ENCODE results near the gene LGALS12. TPM values are rescaled to one million over a fixed set of nuclear protein-coding genes. Genes with fewer than 3 reads are reported as not detected.
"Not testable (repeated sequence)": the region's sequence is repeated elsewhere in the genome, so short reads cannot be mapped to it uniquely, and the experiment has no call there.

Gene LGALS12
- total RNA-seq, 1 experiment from 2014 or later: not detected

DNA sequence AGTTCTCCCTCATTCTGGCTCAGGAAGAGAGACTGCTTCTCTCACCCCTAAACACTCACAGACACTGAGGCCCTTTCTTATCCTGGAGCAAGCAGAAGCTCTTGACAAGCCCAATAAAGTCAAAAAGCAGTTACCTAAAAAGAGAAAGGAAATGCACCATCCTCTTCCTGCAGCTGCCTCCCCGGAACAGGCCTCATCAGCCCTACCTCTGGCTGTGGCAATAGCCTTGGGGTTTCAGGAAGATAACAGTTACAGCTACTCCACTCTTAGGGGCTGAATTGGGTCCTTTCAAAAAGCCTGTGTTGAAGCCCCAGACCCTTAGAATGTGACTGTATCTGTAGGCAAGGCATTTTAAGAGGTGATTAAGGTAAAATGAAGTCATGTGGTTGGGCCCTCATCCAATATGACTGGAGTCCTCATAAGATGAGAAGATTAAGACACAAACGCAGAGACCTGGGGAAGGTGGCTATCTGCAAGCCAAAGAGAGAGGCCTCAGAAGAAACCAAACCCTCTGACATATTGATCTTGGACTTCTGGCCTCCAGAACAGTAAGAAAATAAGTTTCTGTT, 3.5 kb upstream of the LGALS12 start:
- no peak for DNase-seq (ENCODE audit: low read depth)
- in situ Hi-C loops (cut with HindIII; ENCODE audit: low pct_unique_long_range_greater_than_20kb, low sequenced_read_pairs): no loop called here

DNA sequence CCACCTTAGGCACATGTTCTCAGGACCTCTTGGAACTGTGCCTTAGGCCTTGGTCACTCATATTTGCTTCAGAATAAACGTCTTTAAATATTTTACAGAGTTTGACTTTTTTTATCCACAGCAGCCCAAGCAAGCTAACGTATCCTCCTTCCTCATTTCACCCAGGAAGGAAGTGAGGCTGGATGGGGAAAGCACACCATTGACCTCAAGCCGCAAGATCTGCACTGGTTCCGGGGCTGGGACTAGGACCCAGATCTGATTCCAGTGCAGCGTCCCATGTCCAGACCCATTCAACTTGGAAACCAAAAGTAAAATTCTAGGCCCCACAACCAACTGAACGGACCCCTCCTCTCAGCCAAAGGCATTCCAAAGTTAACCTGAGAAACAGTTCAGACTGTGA, 2.4 kb upstream of the LGALS12 start:
- no peak for DNase-seq (ENCODE audit: low read depth)
- in situ Hi-C loops (cut with HindIII; ENCODE audit: low pct_unique_long_range_greater_than_20kb, low sequenced_read_pairs): no loop called here

DNA sequence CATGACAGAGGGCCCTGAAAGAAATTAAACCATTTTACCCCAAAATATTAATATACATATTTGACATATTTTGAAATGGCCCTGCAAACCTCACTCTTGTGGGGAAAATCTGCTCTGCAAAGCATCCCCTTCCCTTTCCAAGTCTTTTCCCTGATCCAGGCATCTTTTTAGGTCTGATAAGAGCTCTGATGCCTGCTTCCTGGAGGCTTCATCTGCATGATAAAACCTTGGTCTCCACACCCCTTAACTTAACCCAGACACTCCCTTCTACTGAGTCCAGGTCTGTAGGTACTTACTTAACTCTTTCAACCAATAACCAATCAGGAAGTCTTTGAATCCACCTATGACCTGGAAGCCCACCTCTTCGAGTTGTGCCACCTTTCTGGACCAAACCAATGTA, 1.8 kb upstream of the LGALS12 start:
- no peak for DNase-seq (ENCODE audit: low read depth)
- in situ Hi-C loops (cut with HindIII; ENCODE audit: low pct_unique_long_range_greater_than_20kb, low sequenced_read_pairs): no loop called here

DNA sequence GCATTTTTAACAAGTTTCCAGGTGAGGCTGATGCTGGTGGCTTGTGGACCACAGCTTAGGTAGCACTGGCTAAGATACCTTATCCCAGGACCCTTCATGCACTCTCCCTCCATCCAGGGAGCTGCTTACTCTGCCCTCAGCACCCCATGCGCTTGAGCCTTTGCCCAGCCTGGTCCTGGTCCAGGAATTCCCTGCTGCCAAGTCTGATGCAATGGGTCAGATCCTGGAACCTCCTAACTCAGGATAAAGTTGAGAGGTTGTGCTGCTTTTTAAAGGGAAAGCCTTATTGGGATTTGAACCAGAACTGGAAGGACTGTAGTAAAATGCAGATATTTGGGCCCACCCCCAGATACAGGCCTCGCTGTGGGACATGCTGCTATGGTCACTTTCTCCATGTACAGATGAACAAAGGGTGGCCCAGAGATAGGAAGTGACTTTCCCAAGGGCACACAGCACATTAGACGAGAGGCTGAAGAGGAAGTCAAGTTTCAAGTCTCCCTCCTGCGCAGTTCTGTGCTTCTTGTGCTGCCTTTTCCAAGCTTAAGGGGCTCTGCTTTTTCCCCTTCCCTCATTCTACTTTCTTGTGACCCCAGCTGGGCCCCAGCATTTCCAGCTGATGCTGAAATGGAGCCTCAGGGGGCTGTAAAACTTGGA, 824 bp upstream of the LGALS12 start:
- in situ Hi-C loops (cut with HindIII; ENCODE audit: low pct_unique_long_range_greater_than_20kb, low sequenced_read_pairs): no loop called here
- no peak for DNase-seq (ENCODE audit: low read depth)

DNA sequence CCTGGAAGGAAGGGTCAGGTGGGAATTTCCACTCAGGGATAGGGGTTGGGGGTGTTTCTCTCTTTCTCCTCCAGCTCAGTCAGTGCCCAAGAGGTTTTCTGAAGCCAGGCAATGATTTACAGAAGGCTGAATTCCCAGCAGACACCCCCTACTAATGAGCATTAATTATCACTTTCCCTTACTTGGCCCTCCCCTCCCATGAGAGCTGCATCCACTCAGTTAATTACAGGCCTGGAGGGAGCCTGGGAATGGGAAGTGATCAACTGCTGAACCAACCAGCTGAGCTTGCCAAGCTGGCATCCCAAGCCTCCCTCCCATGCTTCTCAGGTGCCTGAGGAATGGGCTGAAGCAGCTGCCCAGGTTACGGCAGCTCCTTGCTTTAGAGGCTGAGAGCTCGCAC, 992 bp downstream of the LGALS12 start:
- in situ Hi-C loops (cut with HindIII; ENCODE audit: low pct_unique_long_range_greater_than_20kb, low sequenced_read_pairs): no loop called here
- no peak for DNase-seq (ENCODE audit: low read depth)

DNA sequence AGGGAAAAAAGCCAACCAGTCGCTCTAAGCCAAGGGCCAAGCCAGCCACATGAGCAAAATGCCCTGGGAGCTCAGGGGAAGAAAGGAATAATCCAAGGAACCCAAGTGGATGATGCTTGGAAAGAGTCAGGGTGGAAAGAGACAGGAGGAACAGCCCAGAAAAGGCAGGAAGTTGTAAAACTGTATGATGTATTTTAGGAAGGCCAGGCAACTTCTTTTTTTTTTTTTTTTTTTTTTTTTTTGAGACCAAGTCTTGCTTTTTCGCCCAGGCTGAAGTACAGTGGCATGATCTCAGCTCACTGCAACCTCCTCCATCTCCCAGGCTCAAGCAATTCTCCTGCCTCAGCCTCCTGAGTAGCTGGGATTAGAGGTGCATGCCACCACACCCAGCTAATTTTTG, 1.6 kb downstream of the LGALS12 start:
- no peak for DNase-seq (ENCODE audit: low read depth)
- in situ Hi-C loops (cut with HindIII; ENCODE audit: low pct_unique_long_range_greater_than_20kb, low sequenced_read_pairs): no loop called here

DNA sequence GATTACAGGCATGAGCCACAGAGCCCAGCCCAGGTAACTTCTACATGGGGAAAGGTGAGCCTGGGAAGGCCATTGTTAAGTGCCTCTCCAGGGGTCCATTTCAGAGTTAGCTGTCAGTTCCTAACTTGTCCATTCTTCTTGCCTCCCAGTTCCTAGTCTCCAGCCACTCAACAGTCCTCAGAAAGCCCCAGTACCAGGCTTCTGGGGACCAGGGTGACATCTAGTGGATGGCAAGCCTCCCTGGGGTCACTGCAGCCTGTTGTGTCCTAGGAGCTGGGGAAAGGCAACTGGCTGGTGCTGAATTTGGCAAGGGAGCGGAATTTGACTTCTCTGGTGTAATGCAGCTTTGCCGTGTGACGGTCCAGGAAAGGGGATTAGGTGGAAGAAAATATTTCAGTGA, 2.1 kb downstream of the LGALS12 start:
- in situ Hi-C loops (cut with HindIII; ENCODE audit: low pct_unique_long_range_greater_than_20kb, low sequenced_read_pairs): no loop called here
- peak; percentile 22 for DNase-seq (ENCODE audit: low read depth)

DNA sequence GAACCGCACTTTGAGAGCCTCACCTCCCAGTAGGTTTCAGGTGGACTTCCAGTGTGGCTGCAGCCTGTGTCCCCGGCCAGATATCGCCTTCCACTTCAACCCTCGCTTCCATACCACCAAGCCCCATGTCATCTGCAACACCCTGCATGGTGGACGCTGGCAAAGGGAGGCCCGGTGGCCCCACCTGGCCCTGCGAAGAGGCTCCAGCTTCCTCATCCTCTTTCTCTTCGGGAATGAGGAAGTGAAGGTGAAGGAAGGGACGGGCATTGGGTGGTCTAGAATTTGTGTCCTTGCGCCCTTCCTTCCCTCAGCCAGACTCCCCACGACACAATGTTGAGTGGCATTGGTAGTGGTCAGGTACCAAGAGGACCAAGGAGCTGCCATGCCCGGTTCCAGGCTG, 2.9 kb downstream of the LGALS12 start:
- in situ Hi-C loops (cut with HindIII; ENCODE audit: low pct_unique_long_range_greater_than_20kb, low sequenced_read_pairs): no loop called here
- DNase-seq (ENCODE audit: low read depth): no peak

DNA sequence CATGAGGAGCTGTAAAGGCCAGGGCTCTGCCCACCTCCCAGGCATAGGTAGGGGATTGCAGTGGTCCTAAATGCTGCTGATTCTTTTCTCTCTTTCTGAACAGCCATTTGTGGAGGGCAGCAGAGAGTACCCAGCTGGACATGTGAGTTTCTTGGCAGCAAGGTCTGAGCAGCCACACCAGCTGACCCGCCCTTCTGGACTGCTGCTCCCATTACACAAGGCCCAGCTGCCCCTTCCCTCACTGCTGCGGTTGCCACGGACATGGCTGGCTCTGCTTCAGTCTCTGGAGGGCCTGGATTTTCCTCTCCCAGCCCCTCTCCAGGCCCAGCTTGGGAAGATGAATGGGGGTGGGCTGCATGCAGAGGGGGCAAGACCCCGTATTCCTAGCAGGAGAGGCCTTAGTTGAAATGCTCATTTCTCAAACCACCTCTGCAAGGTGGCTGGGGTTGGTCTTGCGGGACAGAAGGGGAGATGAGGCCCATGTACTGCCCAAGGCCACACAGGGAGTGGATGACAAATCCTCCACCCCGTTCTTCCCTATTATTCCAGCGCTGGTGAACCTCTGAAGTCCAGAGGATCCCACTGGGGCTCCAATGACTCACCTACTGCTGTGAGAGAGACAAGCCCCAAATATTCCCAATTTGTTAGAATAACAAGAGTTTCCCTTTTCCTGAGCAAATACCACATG, 4.6 kb downstream of the LGALS12 start:
- DNase-seq (ENCODE audit: low read depth): no peak

DNA sequence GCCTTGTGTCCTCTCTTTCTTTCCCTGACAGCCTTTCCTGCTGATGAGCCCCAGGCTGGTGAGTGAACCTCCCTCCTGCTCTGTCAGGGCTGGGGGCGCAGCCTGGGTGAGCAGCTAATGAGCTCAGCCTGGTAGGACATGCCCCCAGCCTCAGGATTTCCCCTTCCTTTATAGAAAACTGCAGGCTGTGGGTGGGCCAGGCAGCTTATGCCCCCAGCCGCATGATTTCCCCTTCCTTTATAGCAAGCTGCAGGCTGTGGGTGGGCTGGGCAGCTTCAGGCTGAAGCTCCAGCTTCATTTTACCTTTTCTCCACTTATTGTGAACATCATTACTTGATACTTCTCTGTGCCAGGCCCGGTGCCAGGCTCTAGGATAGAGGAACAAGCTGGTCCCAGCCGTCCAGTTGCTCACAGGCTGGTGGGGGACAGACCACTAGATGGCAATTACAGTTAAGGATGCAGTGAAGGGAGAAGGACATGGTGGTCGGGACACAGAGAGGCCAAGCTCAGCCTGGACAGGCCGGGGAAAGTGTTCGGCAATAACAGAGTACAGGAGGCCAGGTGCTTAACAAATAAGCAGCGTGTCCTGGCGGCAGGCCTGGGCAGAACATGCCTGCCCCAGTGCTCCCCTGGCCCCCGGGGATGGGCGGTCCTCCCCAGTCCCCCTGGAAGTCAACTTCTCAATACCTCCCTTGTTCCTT, 5.3 kb downstream of the LGALS12 start:
- in situ Hi-C loops (cut with HindIII; ENCODE audit: low pct_unique_long_range_greater_than_20kb, low sequenced_read_pairs): no loop called here
- DNase-seq (ENCODE audit: low read depth): no peak

More for the DNA sequence above, 4.6 kb downstream of the LGALS12 start:
- in situ Hi-C loops (cut with HindIII; ENCODE audit: low pct_unique_long_range_greater_than_20kb, low sequenced_read_pairs): no loop called here

DNA sequence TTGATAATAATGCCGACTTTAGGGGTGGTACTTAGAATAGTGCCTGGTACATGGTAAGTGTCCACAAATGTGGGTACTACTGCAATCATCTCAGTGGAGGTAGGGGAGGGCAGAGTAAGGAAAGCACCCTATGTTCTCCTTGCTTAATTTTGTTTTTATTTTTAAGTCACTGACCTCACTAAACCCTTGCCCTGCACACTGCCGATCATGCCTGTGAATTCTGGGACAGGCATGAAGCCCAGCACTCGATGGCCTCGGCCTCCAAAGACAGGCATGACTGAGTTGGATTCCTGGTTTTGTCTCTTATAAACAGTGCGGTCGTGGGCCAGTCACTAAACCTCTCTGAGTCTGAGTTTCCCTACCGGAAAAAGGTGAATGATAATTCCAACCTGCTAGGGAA, 6.9 kb downstream of the LGALS12 start:
- DNase-seq (ENCODE audit: low read depth): no peak
- in situ Hi-C loops (cut with HindIII; ENCODE audit: low pct_unique_long_range_greater_than_20kb, low sequenced_read_pairs): no loop called here

DNA sequence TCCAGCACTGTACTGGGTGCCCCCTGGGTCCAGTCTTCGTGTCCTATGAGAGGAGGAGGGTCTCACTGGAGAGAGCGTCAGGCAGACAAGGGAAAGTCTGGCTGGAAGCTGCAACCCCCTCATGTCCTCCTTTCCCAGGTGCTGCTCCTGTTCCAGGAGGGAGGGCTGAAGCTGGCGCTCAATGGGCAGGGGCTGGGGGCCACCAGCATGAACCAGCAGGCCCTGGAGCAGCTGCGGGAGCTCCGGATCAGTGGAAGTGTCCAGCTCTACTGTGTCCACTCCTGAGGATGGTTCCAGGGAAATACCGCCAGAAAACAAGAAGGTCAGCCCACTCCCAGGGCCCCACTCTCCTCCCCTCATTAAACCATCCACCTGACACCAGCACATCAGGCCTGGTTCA, 10.2 kb downstream of the LGALS12 start:
- in situ Hi-C loops (cut with HindIII; ENCODE audit: low pct_unique_long_range_greater_than_20kb, low sequenced_read_pairs): no loop called here
- DNase-seq (ENCODE audit: low read depth): no peak

DNA sequence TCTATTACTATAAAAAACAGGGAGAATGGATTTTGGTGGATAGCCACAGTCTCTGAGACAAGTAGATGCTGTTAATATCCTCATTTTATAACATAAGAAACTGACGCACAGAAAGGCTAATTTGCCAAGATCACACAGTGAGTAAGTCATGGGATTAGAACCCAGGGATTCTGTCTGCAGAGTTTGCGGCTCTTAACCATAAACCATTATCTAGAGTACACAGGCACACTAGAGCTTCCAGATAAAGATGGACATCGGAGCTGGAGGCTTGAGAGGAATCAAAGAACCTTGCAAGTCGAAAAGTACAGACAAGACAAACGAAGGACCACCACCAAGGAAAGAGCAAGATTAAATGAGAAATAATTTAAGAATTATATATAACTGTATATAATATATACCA, 11.3 kb downstream of the LGALS12 start:
- DNase-seq (ENCODE audit: low read depth): no peak
- in situ Hi-C loops (cut with HindIII; ENCODE audit: low pct_unique_long_range_greater_than_20kb, low sequenced_read_pairs): no loop called here

DNA sequence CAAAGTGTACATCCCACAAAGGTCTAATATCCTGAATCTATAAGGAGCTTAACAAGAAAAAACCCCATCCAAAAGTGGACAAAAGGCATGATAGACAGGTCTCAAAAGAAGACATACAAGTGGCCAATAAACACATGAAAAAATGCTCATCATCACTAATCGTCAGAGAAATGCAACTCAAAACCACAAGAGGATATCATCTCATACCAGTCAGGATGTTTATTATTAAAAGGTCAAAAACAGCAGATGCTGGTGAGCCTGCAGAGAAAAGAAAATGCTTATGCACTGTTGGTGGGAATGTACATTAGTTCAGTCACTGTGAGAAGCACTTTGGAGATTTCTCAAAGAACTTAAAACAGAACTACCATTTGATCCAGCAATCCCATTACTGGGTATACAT, 12.7 kb downstream of the LGALS12 start:
- in situ Hi-C loops (cut with HindIII; ENCODE audit: low pct_unique_long_range_greater_than_20kb, low sequenced_read_pairs): no loop called here

DNA sequence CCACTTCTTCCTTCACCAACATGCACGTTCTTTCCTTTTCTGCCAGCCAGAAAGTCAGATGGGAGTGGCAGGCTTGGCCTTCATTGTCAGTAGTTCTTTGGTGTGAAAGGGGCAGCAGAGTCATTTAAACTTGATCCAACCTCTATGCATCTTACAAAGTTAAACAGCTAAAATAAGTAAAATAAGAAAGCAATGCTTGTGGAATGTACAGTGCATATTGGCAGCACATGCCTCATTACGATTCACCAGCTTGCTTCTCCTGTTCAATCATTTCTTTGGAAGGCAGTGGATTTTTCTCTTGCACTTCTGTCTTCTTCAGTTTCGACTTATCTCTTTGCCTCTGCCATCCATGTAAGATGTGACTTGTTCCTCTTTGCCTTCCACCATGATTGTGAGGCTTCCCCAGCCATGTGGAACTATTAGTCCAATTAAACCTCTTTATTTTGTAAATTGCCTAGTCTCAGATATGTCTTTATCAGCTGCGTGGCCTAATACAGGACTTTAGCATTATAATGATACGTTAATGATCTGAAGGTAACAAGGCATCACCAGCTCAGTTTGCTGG, 14.8 kb downstream of the LGALS12 start:
- in situ Hi-C loops (cut with HindIII; ENCODE audit: low pct_unique_long_range_greater_than_20kb, low sequenced_read_pairs): no loop called here
- DNase-seq (ENCODE audit: low read depth): no peak

More for the DNA sequence above, 12.7 kb downstream of the LGALS12 start:
- DNase-seq (ENCODE audit: low read depth): no peak

DNA sequence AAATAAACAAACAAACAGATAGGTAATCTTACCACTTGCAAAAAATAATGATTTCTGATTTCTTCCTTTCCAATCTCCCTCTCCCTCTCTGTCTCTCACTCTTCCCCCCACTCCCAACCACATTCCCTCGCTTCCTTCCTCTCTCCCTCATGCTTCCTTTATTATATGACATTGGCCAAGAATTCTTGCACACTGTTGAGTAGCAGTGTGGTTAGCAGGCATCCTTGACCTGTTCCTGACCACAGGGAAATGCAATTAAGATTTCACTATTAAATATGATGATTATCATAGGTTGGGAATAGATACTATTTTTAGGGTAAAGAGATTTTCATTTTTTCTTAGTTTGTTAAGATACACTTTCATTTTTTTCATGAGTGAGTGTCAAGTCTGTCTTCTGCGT, 16.0 kb downstream of the LGALS12 start:
- no peak for DNase-seq (ENCODE audit: low read depth)
- in situ Hi-C loops (cut with HindIII; ENCODE audit: low pct_unique_long_range_greater_than_20kb, low sequenced_read_pairs): no loop called here

DNA sequence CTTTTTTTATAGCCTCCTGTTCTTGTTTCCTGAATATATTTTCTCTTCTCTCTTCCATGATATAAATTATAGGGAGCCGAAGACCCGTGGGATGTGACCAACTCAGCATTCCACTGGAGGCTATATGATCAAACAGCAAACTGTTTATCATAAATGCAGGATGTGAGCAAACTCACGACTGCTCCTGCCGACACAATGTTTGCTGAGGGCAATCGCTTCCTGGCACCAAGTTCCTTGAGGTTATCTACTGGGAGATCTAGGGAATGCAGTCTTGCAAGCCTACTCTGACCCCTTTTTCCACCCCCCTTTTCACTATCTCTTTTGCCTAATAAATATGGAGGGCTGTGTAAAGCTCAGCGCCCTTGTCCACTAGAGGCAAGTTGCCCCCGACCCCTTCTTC, 17.3 kb downstream of the LGALS12 start:
- no peak for DNase-seq (ENCODE audit: low read depth)
- in situ Hi-C loops (cut with HindIII; ENCODE audit: low pct_unique_long_range_greater_than_20kb, low sequenced_read_pairs): no loop called here

DNA sequence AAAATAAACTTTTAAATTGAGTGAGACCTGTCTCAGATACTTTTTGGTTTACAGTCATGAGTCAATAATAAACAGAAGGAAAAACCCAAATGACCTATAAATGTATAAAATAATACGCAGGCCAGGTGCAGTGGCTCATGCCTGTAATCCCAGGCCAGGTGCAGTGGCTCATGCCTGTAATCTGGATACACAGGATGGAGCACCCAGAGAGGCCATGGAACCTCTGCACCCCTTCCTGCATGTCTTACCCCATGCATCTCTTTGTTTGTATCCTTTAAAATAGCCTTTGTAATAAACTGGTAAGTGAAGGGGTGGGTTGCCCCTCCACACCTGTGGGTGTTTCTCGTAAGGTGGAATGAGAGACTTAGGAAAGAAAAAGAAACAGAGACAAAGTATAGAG, 21.8 kb downstream of the LGALS12 start:
- DNase-seq (ENCODE audit: low read depth): no peak
- in situ Hi-C loops (cut with HindIII; ENCODE audit: low pct_unique_long_range_greater_than_20kb, low sequenced_read_pairs): no loop called here

DNA sequence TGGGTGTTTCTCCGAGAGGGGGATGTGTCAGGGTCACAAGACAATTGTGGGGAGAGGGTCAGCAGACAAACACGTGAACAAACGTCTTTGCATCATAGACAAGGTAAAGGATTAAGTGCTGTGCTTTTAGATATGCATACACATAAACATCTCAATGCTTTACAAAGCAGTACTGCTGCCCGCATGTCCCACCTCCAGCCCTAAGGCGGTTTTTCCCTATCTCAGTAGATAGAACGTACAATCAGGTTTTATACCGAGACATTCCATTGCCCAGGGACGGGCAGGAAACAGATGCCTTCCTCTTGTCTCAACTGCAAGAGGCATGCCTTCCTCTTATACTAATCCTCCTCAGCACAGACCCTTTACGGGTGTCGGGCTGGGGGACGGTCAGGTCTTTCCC, 22.3 kb downstream of the LGALS12 start:
- in situ Hi-C loops (cut with HindIII; ENCODE audit: low pct_unique_long_range_greater_than_20kb, low sequenced_read_pairs); DNase-seq (ENCODE audit: low read depth): not testable (repeated sequence)

Measured in Caki2 (cell line).